Measurements from ENCODE around the gene ATP8B4.

- TF ChIP-seq, protein P1, sequence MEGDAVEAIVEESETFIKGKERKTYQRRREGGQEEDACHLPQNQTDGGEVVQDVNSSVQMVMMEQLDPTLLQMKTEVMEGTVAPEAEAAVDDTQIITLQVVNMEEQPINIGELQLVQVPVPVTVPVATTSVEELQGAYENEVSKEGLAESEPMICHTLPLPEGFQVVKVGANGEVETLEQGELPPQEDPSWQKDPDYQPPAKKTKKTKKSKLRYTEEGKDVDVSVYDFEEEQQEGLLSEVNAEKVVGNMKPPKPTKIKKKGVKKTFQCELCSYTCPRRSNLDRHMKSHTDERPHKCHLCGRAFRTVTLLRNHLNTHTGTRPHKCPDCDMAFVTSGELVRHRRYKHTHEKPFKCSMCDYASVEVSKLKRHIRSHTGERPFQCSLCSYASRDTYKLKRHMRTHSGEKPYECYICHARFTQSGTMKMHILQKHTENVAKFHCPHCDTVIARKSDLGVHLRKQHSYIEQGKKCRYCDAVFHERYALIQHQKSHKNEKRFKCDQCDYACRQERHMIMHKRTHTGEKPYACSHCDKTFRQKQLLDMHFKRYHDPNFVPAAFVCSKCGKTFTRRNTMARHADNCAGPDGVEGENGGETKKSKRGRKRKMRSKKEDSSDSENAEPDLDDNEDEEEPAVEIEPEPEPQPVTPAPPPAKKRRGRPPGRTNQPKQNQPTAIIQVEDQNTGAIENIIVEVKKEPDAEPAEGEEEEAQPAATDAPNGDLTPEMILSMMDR (IDR thresholded peaks at IDR 0.05) = no peak
- TF ChIP-seq POLR2A (IDR thresholded peaks at IDR 0.05) = no peak
Observed at GRCh38 chr15:49883121-49883520, 235.9 kb downstream of the ATP8B4 start.

All from thyroid gland (tissue), 4 donors.